SU-DHL-6 (cell line): ENCODE results near the gene QKI.
"Not testable (repeated sequence)": the region's sequence is repeated elsewhere in the genome, so short reads cannot be mapped to it uniquely, and the experiment has no call there.

Experiments used
- CTCF ChIP-seq: fragments of 200-600 bp; sonication (generic); IDR thresholded peaks from one replicate; pipeline ENCODE4 v1.5.1; 2017; ENCODE audit warnings: antibody characterized with exemption, mild to moderate bottlenecking, low read length, moderate library complexity; ENCODE audit not compliant: insufficient read depth, poor library complexity, severe bottlenecking
- EZH2phosphoT487 ChIP-seq: fragments of 200-600 bp; sonication (generic), shearing (Covaris generic); conservative IDR thresholded peaks from 2 replicates; pipeline ENCODE4 v1.6.1; 2018; ENCODE audit warnings: mild to moderate bottlenecking, antibody characterized with exemption, low read length, moderate library complexity, mixed read lengths

DNA sequence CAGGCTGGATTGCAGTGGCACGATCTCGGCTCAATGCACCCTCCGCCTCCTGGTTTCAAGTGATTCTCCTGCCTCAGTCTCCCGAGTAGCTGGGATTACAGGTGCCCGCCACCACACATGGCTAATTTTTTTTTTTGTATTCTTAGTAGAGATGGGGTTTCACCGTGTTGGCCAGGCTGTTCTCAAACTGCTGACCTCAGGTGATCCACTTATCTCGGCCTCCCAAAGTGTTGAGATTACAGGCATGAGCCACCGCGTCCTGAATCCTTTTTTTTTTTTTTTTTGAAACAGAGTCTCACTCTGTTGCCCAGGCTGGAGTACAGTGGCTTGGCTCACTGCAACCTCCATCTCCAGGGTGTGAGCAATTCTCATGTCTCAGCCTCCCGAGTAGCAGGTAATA, 24.9 kb downstream of the QKI start:
- not testable (repeated sequence) for TF ChIP-seq CTCF, EZH2phosphoT487
